HCT116 (cell line): Measurements from ENCODE around the gene MCL1. TPM values are rescaled to one million over a fixed set of nuclear protein-coding genes. Genes with fewer than 3 reads are reported as not detected.

ENCODE experiments used
- ATAC-seq: fragments of 200-7000 bp; cut with Tn5 transposase; 2 replicates; pipeline ENCODE4 v1.9.1; 2020; ENCODE audit warnings: mild to moderate bottlenecking, moderate library complexity
- BruUV-seq: library from RNA; stranded (reverse); fragments of 400-500 nt; replicated peaks from 2 replicates; lab custom pipeline; 2021; lab: Mats Ljungman, UMichigan
- CTCF ChIA-PET: fragments of 300-600 bp; sonication (Branson Sonifier 250); formaldehyde crosslinking; loops from one replicate; lab custom pipeline; 2021; ENCODE audit warnings: antibody characterized with exemption; lab: Charles Lee
- POLR2A ChIA-PET: fragments of 300-600, 350-600 bp; sonication (Branson Sonifier 250); formaldehyde crosslinking; loops from one replicate; lab custom pipeline; 2021; ENCODE audit warnings: antibody characterized with exemption; lab: Charles Lee
- RAD21 ChIA-PET, 2 experiments: fragments of 300-600 bp; sonication (Branson Sonifier 250); formaldehyde crosslinking; loops; one replicate each; lab custom pipeline; 2023; ENCODE audit warnings: low total read pairs in 2 of 2; ENCODE audit not compliant: uncharacterized antibody in 2 of 2, unreplicated experiment in 2 of 2, low non-redundant PET in 1 of 2; lab: Charles Lee
- DNase-seq: peaks from one replicate; pipeline ENCODE4 v3.0.0-alpha.2; 2010; ENCODE audit warnings: low read depth, low spot score
- H2AFZ ChIP-seq: fragments of 200-600 bp; shearing (Covaris generic), sonication (generic); 2 replicates; pipeline ENCODE4 v1.6.1; 2017; ENCODE audit warnings: low read depth, mixed run types, mixed read lengths, antibody characterized with exemption, low read length; ENCODE audit not compliant: poor library complexity, severe bottlenecking
- H3K27ac ChIP-seq: 2 replicates; pipeline ENCODE4 v1.5.1; 2012; ENCODE audit warnings: low read depth, low read length
- H3K27me3 ChIP-seq: fragments of 200-600 bp; sonication (generic); 2 replicates; pipeline ENCODE4 v1.6.1; 2016; ENCODE audit warnings: mixed run types, low read length, mixed read lengths; ENCODE audit not compliant: insufficient read depth
- H3K36me3 ChIP-seq, 2 experiments: fragments of 200-500 bp in 1 of 2; fragments of 200-600 bp in 1 of 2; sonication (Bioruptor generic) in 1 of 2; sonication (generic) in 1 of 2; 2 replicates each; pipeline versions ENCODE4 v1.5.1 to v1.6.1; 2014 to 2016; ENCODE audit warnings: low read length in 2 of 2, inconsistent platforms in 1 of 2, mixed read lengths in 1 of 2, mixed run types in 1 of 2; ENCODE audit not compliant: insufficient read depth in 2 of 2, control insufficient read depth in 1 of 2
- H3K4me1 ChIP-seq, 2 experiments: fragments of 200-600 bp in 1 of 2; sonication (generic) in 1 of 2; 2 replicates each; pipeline versions ENCODE4 v1.5.1 to v1.6.1; 2012 to 2017; ENCODE audit warnings: low read length in 2 of 2, inconsistent platforms in 1 of 2, mild to moderate bottlenecking in 1 of 2, mixed read lengths in 1 of 2, mixed run types in 1 of 2, moderate library complexity in 1 of 2; ENCODE audit not compliant: insufficient read depth in 2 of 2, control insufficient read depth in 1 of 2
- H3K4me2 ChIP-seq: fragments of 200-600 bp; sonication (generic); 2 replicates; pipeline ENCODE4 v1.6.1; 2017; ENCODE audit warnings: mixed run types, low read length, mixed read lengths
- H3K4me3 ChIP-seq, 2 experiments: fragments of 200-600 bp in 1 of 2; sonication (generic) in 1 of 2; replicated peaks in 1 of 2; 2 replicates each; pipeline ENCODE4 v1.5.1; 2011 to 2016; ENCODE audit warnings: low read length in 2 of 2, control low read depth in 1 of 2, low read depth in 1 of 2, mild to moderate bottlenecking in 1 of 2, mixed read lengths in 1 of 2, mixed run types in 1 of 2
- H3K79me2 ChIP-seq: fragments of 200-600 bp; sonication (generic); 2 replicates; pipeline ENCODE4 v1.6.1; 2017; ENCODE audit warnings: mild to moderate bottlenecking, mixed run types, low read length, moderate library complexity, mixed read lengths; ENCODE audit not compliant: insufficient read depth
- H3K9ac ChIP-seq: fragments of 200-600 bp; sonication (generic); 2 replicates; pipeline ENCODE4 v1.6.1; 2016; ENCODE audit warnings: low read length, mixed read lengths
- H3K9me2 ChIP-seq: fragments of 200-600 bp; sonication (generic), shearing (Covaris generic); 2 replicates; pipeline ENCODE4 v1.6.1; 2017; ENCODE audit warnings: mixed run types, mild to moderate bottlenecking, moderate library complexity; ENCODE audit not compliant: insufficient read depth
- H3K9me3 ChIP-seq, 2 experiments: fragments of 200-500 bp in 1 of 2; fragments of 200-600 bp in 1 of 2; sonication (Bioruptor generic) in 1 of 2; sonication (generic) in 1 of 2; 2 replicates each; pipeline ENCODE4 v1.6.1; 2014 to 2017; ENCODE audit warnings: low read length in 2 of 2, mixed read lengths in 2 of 2, inconsistent platforms in 1 of 2, low read depth in 1 of 2, mild to moderate bottlenecking in 1 of 2, mixed run types in 1 of 2, moderate library complexity in 1 of 2; ENCODE audit not compliant: control insufficient read depth in 1 of 2, insufficient read depth in 1 of 2
- H4K20me1 ChIP-seq: fragments of 200-600 bp; sonication (generic), shearing (Covaris generic); 2 replicates; pipeline ENCODE4 v1.6.1; 2017; ENCODE audit warnings: mixed run types, mild to moderate bottlenecking, moderate library complexity; ENCODE audit not compliant: insufficient read depth
- CBX3 ChIP-seq: IDR thresholded peaks from 2 replicates; pipeline ENCODE4 v1.6.1; 2012; ENCODE audit warnings: low read depth
- CTCF ChIP-seq, 3 experiments: fragments of 200-600 bp in 1 of 3; sonication (generic) in 1 of 3; IDR thresholded peaks in 2 of 3; conservative IDR thresholded peaks in 1 of 3; 2 replicates each; pipeline ENCODE4 v1.5.1; 2012 to 2017; ENCODE audit warnings: low read depth in 2 of 3, low read length in 2 of 3, antibody characterized with exemption in 1 of 3, borderline replicate concordance in 1 of 3, control low read depth in 1 of 3, mild to moderate bottlenecking in 1 of 3, mixed read lengths in 1 of 3, mixed run types in 1 of 3, moderate library complexity in 1 of 3; ENCODE audit not compliant: insufficient read depth in 1 of 3
- EZH2 ChIP-seq: fragments of 200-600 bp; sonication (generic); IDR thresholded peaks from 2 replicates; pipeline ENCODE4 v1.6.1; 2017; ENCODE audit warnings: antibody characterized with exemption, mixed run types
- EZH2phosphoT487 ChIP-seq: fragments of 200-600 bp; IDR thresholded peaks from 2 replicates; pipeline ENCODE4 v1.6.1; 2018; ENCODE audit warnings: antibody characterized with exemption, borderline replicate concordance
- POLR2A ChIP-seq: IDR thresholded peaks from 2 replicates; pipeline ENCODE4 v1.7.0; 2011; ENCODE audit warnings: borderline replicate concordance; ENCODE audit not compliant: insufficient read depth, insufficient read length; ENCODE audit errors: extremely low read depth
- POLR2AphosphoS5 ChIP-seq: IDR thresholded peaks from 2 replicates; pipeline ENCODE4 v1.6.1; 2011; ENCODE audit warnings: mild to moderate bottlenecking, low read depth, low read length, moderate library complexity
- SIN3A ChIP-seq: IDR thresholded peaks from 2 replicates; pipeline ENCODE4 v1.6.1; 2012; ENCODE audit warnings: low read depth
- YY1 ChIP-seq: IDR thresholded peaks from 2 replicates; pipeline ENCODE4 v1.6.1; 2011; ENCODE audit warnings: low read length, low read depth, moderate library complexity, mild to moderate bottlenecking; ENCODE audit not compliant: insufficient replicate concordance; ENCODE audit errors: extremely low read depth
- ZBTB33 ChIP-seq: IDR thresholded peaks from 2 replicates; pipeline ENCODE4 v1.6.1; 2011; ENCODE audit warnings: mild to moderate bottlenecking, low read length, moderate library complexity; ENCODE audit not compliant: insufficient replicate concordance; ENCODE audit errors: extremely low read depth
- ZNF274 ChIP-seq: fragments of 200-500 bp; sonication (Bioruptor generic); IDR thresholded peaks from 2 replicates; pipeline ENCODE4 v1.6.1; 2014; ENCODE audit warnings: mild to moderate bottlenecking, low read depth, low read length, inconsistent platforms
- intact Hi-C: fragments of 100-400 bp; cut with micrococcal nuclease; formaldehyde crosslinking; loops from 2 replicates; pipeline ENCODE4 v1.10.0; 2022
- total RNA-seq: library from RNA; stranded (reverse); gene quantifications from one replicate; pipeline ENCODE4 v1.2.1, GENCODE V29; 2021; ENCODE audit not compliant: unreplicated experiment
- TF ChIP-seq, protein P1 (sequence below): IDR thresholded peaks from 2 replicates; pipeline ENCODE4 v1.6.1; 2012

Gene MCL1
- total RNA-seq, 1 experiment from 2014 or later, result 146 TPM

GRCh38 chr1:150552911-150553289, 26.5 kb downstream of the MCL1 start:
- TF ChIP-seq EZH2 (no peak), CTCF (IDR thresholded peaks at IDR 0.05 in 2 of 3, conservative IDR thresholded peaks at IDR 0.05 in 1 of 3; ENCODE audit: borderline replicate concordance in 1 of 3, insufficient read depth in 1 of 3, low read depth in 2 of 3, low read length in 2 of 3) (no peak), ZNF274 (no peak), POLR2A (no peak), POLR2AphosphoS5 (no peak), CBX3 (no peak), SIN3A (no peak), YY1 (no peak), ZBTB33 (no peak), EZH2phosphoT487 (no peak)
- TF ChIP-seq, protein P1, sequence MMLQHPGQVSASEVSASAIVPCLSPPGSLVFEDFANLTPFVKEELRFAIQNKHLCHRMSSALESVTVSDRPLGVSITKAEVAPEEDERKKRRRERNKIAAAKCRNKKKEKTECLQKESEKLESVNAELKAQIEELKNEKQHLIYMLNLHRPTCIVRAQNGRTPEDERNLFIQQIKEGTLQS, result no peak
- TF ChIP-seq, all 23 proteins: peak for 0
- ChIA-PET POLR2A (no interaction called here), RAD21 (no interaction called here), CTCF (interaction anchor here (2.5 kb wide), 1 partner anchor 8 kb away, joined by 29 read pairs; no protein-coding TSS in a partner anchor)
- H3K27ac ChIP-seq, result no peak overlapping the region
- no peak overlapping the region for H2AFZ ChIP-seq
- no peaks in the 10 kb centered on the region for H3K9me2 ChIP-seq
- DNase-seq (no peak), ATAC-seq (no peak)
- H3K4me3 ChIP-seq, result no peak overlapping the region
- no peaks in the 10 kb centered on the region for H4K20me1 ChIP-seq
- H3K27me3 ChIP-seq, result no peaks in the 10 kb centered on the region
- no peak overlapping the region for H3K9ac ChIP-seq
- no peaks in the 10 kb centered on the region for H3K9me3 ChIP-seq
- BruUV-seq, result no TSS peak
- no peaks in the 10 kb centered on the region for H3K79me2 ChIP-seq
- H3K4me1 ChIP-seq, result peaks cover 10 to 23% of the 10 kb centered on the region in 2 experiments; a peak in 3 of 4 replicates
- intact Hi-C loops, result no loop called here
- no peaks in the 10 kb centered on the region for H3K36me3 ChIP-seq
- no peak overlapping the region for H3K4me2 ChIP-seq
